Loucy (cell line): ENCODE results near the gene SRPK3.

Experiments used
- CTCF ChIP-seq: fragments of 200-600 bp; sonication (generic); conservative IDR thresholded peaks from 2 replicates; pipeline ENCODE4 v1.5.1; 2014; ENCODE audit warnings: mild to moderate bottlenecking, antibody characterized with exemption, low read length
- EZH2phosphoT487 ChIP-seq: fragments of 200-600 bp; IDR thresholded peaks from 2 replicates; pipeline ENCODE4 v1.6.1; 2018; ENCODE audit warnings: antibody characterized with exemption, mild to moderate bottlenecking, moderate library complexity, borderline replicate concordance

GRCh38 chrX:153750127-153750774 lies 30.6 kb upstream of the SRPK3 start:
- TF ChIP-seq CTCF, result no peak
- no peak for TF ChIP-seq EZH2phosphoT487
